Liver (tissue), 9 donors: ENCODE measurements around the gene SLC2A8. TPM values are rescaled to one million over a fixed set of nuclear protein-coding genes. Genes with fewer than 3 reads are reported as not detected.

Experiments used
- DNase-seq: peaks from one replicate; pipeline ENCODE4 v3.0.0-alpha.2; 2017; ENCODE audit warnings: low spot score
- H3K27ac ChIP-seq, 2 donors: one replicate each; pipeline ENCODE4 v1.7.0; 2013; ENCODE audit warnings: inconsistent platforms in 2 of 2, low read length in 2 of 2, control low read depth in 1 of 2, low read depth in 1 of 2, mild to moderate bottlenecking in 1 of 2
- H3K27me3 ChIP-seq, 4 donors: one replicate each; pipeline versions ENCODE4 v1.6.1 to v1.7.0; 2013; ENCODE audit warnings: low read length in 3 of 4, inconsistent platforms in 1 of 4, mild to moderate bottlenecking in 1 of 4, moderate library complexity in 1 of 4; ENCODE audit not compliant: control insufficient read depth in 4 of 4, insufficient read depth in 4 of 4
- H3K36me3 ChIP-seq, 4 donors: one replicate each; pipeline versions ENCODE4 v1.6.1 to v1.7.0; 2013; ENCODE audit warnings: low read length in 3 of 4, mild to moderate bottlenecking in 3 of 4, low read depth in 1 of 4, moderate library complexity in 1 of 4; ENCODE audit not compliant: control insufficient read depth in 4 of 4, insufficient read depth in 3 of 4
- H3K4me1 ChIP-seq, 4 donors: one replicate each; pipeline versions ENCODE4 v1.6.1 to v1.7.0; 2013; ENCODE audit warnings: low read length in 3 of 4, mild to moderate bottlenecking in 3 of 4, moderate library complexity in 1 of 4; ENCODE audit not compliant: control insufficient read depth in 4 of 4, insufficient read depth in 4 of 4
- H3K4me3 ChIP-seq, 3 donors: one replicate each; pipeline versions ENCODE4 v1.6.1 to v1.7.0; 2013; ENCODE audit warnings: low read length in 3 of 3, control low read depth in 1 of 3, low read depth in 1 of 3, mild to moderate bottlenecking in 1 of 3
- H3K9ac ChIP-seq, 2 donors: one replicate each; pipeline ENCODE4 v1.7.0; 2013; ENCODE audit warnings: low read length in 2 of 2, mild to moderate bottlenecking in 2 of 2, moderate library complexity in 2 of 2, control low read depth in 1 of 2, low read depth in 1 of 2
- H3K9me3 ChIP-seq, 4 donors: one replicate each; pipeline versions ENCODE4 v1.6.1 to v1.7.0; 2013; ENCODE audit warnings: low read length in 3 of 4; ENCODE audit not compliant: control insufficient read depth in 4 of 4
- ATF3 ChIP-seq: IDR thresholded peaks from 2 replicates; pipeline ENCODE4 v1.6.1; 2016; ENCODE audit warnings: antibody characterized with exemption
- EGR1 ChIP-seq, 2 donors: IDR thresholded peaks; 2 replicates each; pipeline ENCODE4 v1.6.1; 2016 to 2018; ENCODE audit warnings: antibody characterized with exemption in 2 of 2, low read depth in 2 of 2
- FOXA1 ChIP-seq: IDR thresholded peaks from 2 replicates; pipeline ENCODE4 v1.6.1; 2016; ENCODE audit warnings: antibody characterized with exemption
- FOXA2 ChIP-seq: IDR thresholded peaks from 2 replicates; pipeline ENCODE4 v1.6.1; 2016; ENCODE audit warnings: antibody characterized with exemption
- GABPA ChIP-seq, 2 donors: IDR thresholded peaks in 1 of 2; conservative IDR thresholded peaks in 1 of 2; 2 replicates each; pipeline ENCODE4 v1.6.1; 2016; ENCODE audit warnings: antibody characterized with exemption in 2 of 2, mild to moderate bottlenecking in 1 of 2, moderate library complexity in 1 of 2
- HNF4A ChIP-seq, 2 donors: conservative IDR thresholded peaks; 2 replicates each; pipeline ENCODE4 v1.6.1; 2016; ENCODE audit warnings: antibody characterized with exemption in 2 of 2, mild to moderate bottlenecking in 2 of 2
- HNF4G ChIP-seq: IDR thresholded peaks from 2 replicates; pipeline ENCODE4 v1.6.1; 2016; ENCODE audit warnings: antibody characterized with exemption
- JUND ChIP-seq, 2 donors: IDR thresholded peaks; 2 replicates each; pipeline ENCODE4 v1.6.1; 2016; ENCODE audit warnings: antibody characterized with exemption in 2 of 2
- MAX ChIP-seq: IDR thresholded peaks from 2 replicates; pipeline ENCODE4 v1.6.1; 2016; ENCODE audit warnings: antibody characterized with exemption
- NR2F2 ChIP-seq: IDR thresholded peaks from 2 replicates; pipeline ENCODE4 v1.6.1; 2016; ENCODE audit warnings: antibody characterized with exemption
- RAD21 ChIP-seq, 2 donors: IDR thresholded peaks; 2 replicates each; pipeline ENCODE4 v1.6.1; 2016; ENCODE audit warnings: antibody characterized with exemption in 2 of 2, mild to moderate bottlenecking in 2 of 2
- REST ChIP-seq: IDR thresholded peaks from 2 replicates; pipeline ENCODE4 v1.6.1; 2016; ENCODE audit warnings: antibody characterized with exemption, mild to moderate bottlenecking
- RXRA ChIP-seq, 2 donors: IDR thresholded peaks; 2 replicates each; pipeline ENCODE4 v1.6.1; 2017 to 2018; ENCODE audit warnings: antibody characterized with exemption in 2 of 2, mild to moderate bottlenecking in 1 of 2
- SP1 ChIP-seq: IDR thresholded peaks from 2 replicates; pipeline ENCODE4 v1.6.1; 2018; ENCODE audit warnings: antibody characterized with exemption, mild to moderate bottlenecking
- TAF1 ChIP-seq: conservative IDR thresholded peaks from 2 replicates; pipeline ENCODE4 v1.6.1; 2016; ENCODE audit warnings: antibody characterized with exemption, mild to moderate bottlenecking
- YY1 ChIP-seq: IDR thresholded peaks from 2 replicates; pipeline ENCODE4 v1.6.1; 2016; ENCODE audit warnings: antibody characterized with exemption, mild to moderate bottlenecking
- WGBS: extraction: QIAGEN DNeasy Blood & Tissue Kit; methylation state at CpG from one replicate; pipeline ENCODE4 v1.1.7; 2013; 5-methylcytosine and 5-hydroxymethylcytosine counted together
- polyA plus RNA-seq, 2 donors: library from polyadenylated mRNA; stranded (reverse) in 1 of 2; unstranded in 1 of 2; fragments of 200-250 nt in 1 of 2; fragments of >200 nt in 1 of 2; fragmentation: Nextera tagmentation in 1 of 2; extraction: Ambion mirVana in 1 of 2; gene quantifications; one replicate each; pipeline versions ENCODE4 v1.2.1 to v1.2.3, GENCODE V29; 2013 to 2015
- total RNA-seq, 2 donors: library from RNA; depleted of rRNA; stranded (reverse); fragments of >200 nt; gene quantifications; one replicate each; pipeline ENCODE4 v1.2.3, GENCODE V29; 2014
- TF ChIP-seq, protein P1 (sequence below): IDR thresholded peaks from 2 replicates; pipeline ENCODE4 v1.6.1; 2016; ENCODE audit warnings: antibody characterized with exemption
- TF ChIP-seq, protein P2 (sequence below): fragments of 150-350 bp; IDR thresholded peaks from 2 replicates; pipeline ENCODE4 v1.5.1; 2017; ENCODE audit warnings: improper control_type of control experiment, low read depth, low read length; ENCODE audit not compliant: missing input control
- donor health status: healthy.
- donor health status: healthy.
- donor health status: healthy.
- donor health status: healthy.
- donor health status: healthy.

The SLC2A8 gene
- total and polyA plus RNA-seq, 4 donors: 10.9 to 24.5 (median 19.9) TPM

DNA sequence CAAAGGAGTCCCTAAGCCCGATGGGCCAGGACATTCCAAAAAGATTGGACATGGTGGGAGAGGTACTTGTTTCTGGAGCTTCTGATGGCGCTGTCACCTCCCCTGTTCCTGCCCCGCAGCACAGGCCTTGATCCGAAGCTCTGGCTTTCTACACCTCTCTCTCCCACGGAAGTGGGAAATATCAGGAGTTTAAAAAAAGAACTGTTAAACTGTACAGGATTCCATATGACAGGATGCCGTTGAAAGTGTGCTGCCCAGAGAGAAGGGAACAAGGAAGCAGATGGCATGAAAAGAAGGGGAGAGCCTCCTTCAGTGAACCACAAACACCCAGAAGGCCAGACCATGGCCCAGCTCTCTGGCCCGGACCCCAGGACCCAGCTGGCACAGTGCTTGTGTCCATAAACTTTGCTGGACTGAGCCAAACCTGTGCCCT, 26.8 kb upstream of the SLC2A8 start:
- Histone ChIP-seq H3K27me3 (no peaks in the 10 kb centered on the region), H3K4me3 (no peak overlapping the region), H3K9ac (no peak overlapping the region), H3K4me1 (no peaks in the 10 kb centered on the region), H3K9me3 (no peaks in the 10 kb centered on the region), H3K27ac (no peak overlapping the region), H3K36me3 (peaks cover 0 to 3% (median 1%) of the 10 kb centered on the region in 4 donors)
- 76% methylated on average over 7 of the region's 7 CpGs for WGBS
- DNase-seq: no peak
- no peak for TF ChIP-seq MAX
- no peak for TF ChIP-seq GABPA (IDR thresholded peaks at IDR 0.05 in 1 of 2, conservative IDR thresholded peaks at IDR 0.05 in 1 of 2)
- TF ChIP-seq EGR1 (IDR thresholded peaks at IDR 0.05; ENCODE audit: low read depth in 2 of 2): no peak
- no peak for TF ChIP-seq ATF3
- TF ChIP-seq YY1: no peak
- TF ChIP-seq RAD21 (IDR thresholded peaks at IDR 0.05): no peak
- TF ChIP-seq FOXA1: no peak
- TF ChIP-seq, protein P1, sequence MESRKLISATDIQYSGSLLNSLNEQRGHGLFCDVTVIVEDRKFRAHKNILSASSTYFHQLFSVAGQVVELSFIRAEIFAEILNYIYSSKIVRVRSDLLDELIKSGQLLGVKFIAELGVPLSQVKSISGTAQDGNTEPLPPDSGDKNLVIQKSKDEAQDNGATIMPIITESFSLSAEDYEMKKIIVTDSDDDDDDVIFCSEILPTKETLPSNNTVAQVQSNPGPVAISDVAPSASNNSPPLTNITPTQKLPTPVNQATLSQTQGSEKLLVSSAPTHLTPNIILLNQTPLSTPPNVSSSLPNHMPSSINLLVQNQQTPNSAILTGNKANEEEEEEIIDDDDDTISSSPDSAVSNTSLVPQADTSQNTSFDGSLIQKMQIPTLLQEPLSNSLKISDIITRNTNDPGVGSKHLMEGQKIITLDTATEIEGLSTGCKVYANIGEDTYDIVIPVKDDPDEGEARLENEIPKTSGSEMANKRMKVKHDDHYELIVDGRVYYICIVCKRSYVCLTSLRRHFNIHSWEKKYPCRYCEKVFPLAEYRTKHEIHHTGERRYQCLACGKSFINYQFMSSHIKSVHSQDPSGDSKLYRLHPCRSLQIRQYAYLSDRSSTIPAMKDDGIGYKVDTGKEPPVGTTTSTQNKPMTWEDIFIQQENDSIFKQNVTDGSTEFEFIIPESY: no peak
- no peak for TF ChIP-seq RXRA (IDR thresholded peaks at IDR 0.05)
- TF ChIP-seq, protein P2, sequence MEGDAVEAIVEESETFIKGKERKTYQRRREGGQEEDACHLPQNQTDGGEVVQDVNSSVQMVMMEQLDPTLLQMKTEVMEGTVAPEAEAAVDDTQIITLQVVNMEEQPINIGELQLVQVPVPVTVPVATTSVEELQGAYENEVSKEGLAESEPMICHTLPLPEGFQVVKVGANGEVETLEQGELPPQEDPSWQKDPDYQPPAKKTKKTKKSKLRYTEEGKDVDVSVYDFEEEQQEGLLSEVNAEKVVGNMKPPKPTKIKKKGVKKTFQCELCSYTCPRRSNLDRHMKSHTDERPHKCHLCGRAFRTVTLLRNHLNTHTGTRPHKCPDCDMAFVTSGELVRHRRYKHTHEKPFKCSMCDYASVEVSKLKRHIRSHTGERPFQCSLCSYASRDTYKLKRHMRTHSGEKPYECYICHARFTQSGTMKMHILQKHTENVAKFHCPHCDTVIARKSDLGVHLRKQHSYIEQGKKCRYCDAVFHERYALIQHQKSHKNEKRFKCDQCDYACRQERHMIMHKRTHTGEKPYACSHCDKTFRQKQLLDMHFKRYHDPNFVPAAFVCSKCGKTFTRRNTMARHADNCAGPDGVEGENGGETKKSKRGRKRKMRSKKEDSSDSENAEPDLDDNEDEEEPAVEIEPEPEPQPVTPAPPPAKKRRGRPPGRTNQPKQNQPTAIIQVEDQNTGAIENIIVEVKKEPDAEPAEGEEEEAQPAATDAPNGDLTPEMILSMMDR: no peak
- no peak for TF ChIP-seq SP1
- no peak for TF ChIP-seq HNF4G
- TF ChIP-seq REST: no peak
- TF ChIP-seq TAF1: no peak
- no peak for TF ChIP-seq NR2F2
- TF ChIP-seq HNF4A (conservative IDR thresholded peaks at IDR 0.05): no peak
- no peak for TF ChIP-seq JUND (IDR thresholded peaks at IDR 0.05)
- no peak for TF ChIP-seq FOXA2
